ENCODE results near the gene IGSF21.

DNA sequence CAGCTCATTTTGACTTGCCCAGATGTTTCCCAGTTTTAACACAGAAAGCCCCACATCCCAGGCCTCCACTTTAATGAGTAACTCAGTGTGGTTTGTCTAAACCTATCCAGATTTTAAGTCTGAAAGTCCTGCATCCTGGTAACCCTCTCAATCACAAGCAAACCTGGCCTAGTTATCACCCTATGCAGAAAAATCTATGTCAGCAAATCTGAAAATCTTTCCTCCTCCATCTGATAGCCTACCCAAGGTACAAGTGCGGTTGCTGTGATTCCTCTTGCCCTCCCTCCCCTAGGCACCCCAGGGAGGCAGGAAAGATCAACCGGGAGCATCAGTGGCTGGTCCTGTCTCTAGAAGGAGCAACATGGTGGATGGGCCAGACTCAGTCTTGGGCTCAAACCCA is 163.7 kb downstream of the IGSF21 start:
- TF ChIP-seq, protein P1, sequence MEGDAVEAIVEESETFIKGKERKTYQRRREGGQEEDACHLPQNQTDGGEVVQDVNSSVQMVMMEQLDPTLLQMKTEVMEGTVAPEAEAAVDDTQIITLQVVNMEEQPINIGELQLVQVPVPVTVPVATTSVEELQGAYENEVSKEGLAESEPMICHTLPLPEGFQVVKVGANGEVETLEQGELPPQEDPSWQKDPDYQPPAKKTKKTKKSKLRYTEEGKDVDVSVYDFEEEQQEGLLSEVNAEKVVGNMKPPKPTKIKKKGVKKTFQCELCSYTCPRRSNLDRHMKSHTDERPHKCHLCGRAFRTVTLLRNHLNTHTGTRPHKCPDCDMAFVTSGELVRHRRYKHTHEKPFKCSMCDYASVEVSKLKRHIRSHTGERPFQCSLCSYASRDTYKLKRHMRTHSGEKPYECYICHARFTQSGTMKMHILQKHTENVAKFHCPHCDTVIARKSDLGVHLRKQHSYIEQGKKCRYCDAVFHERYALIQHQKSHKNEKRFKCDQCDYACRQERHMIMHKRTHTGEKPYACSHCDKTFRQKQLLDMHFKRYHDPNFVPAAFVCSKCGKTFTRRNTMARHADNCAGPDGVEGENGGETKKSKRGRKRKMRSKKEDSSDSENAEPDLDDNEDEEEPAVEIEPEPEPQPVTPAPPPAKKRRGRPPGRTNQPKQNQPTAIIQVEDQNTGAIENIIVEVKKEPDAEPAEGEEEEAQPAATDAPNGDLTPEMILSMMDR (IDR thresholded peaks at IDR 0.05), result no peak
- no peak for TF ChIP-seq POLR2A (IDR thresholded peaks at IDR 0.05)

Data from thyroid gland (tissue), 4 donors.